Adipose tissue (tissue), 3 donors: ENCODE measurements around the gene MID2. TPM values are rescaled to one million over a fixed set of nuclear protein-coding genes. Genes with fewer than 3 reads are reported as not detected.
"Not testable (repeated sequence)": the region's sequence is repeated elsewhere in the genome, so short reads cannot be mapped to it uniquely, and the experiment has no call there.

ENCODE experiments used
- H3K27ac ChIP-seq: one replicate; pipeline ENCODE4 v1.5.1; 2013; ENCODE audit warnings: low read depth, low read length
- WGBS, 3 donors: extraction: QIAGEN DNeasy Blood & Tissue Kit; methylation state at CpG; one replicate each; pipeline ENCODE4 v1.1.7; 2013; 5-methylcytosine and 5-hydroxymethylcytosine counted together
- polyA plus RNA-seq, 3 donors: library from polyadenylated mRNA; stranded (reverse); fragments of 200-250 nt; gene quantifications; one replicate each; pipeline ENCODE4 v1.2.3, GENCODE V29; 2013
- donor health status: healthy with polysubstance abuse.
- donor health status: Bipolar disorder and iron deficiency.
- donor health status: healthy.

MID2 gene, protein sequence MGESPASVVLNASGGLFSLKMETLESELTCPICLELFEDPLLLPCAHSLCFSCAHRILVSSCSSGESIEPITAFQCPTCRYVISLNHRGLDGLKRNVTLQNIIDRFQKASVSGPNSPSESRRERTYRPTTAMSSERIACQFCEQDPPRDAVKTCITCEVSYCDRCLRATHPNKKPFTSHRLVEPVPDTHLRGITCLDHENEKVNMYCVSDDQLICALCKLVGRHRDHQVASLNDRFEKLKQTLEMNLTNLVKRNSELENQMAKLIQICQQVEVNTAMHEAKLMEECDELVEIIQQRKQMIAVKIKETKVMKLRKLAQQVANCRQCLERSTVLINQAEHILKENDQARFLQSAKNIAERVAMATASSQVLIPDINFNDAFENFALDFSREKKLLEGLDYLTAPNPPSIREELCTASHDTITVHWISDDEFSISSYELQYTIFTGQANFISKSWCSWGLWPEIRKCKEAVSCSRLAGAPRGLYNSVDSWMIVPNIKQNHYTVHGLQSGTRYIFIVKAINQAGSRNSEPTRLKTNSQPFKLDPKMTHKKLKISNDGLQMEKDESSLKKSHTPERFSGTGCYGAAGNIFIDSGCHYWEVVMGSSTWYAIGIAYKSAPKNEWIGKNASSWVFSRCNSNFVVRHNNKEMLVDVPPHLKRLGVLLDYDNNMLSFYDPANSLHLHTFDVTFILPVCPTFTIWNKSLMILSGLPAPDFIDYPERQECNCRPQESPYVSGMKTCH
- polyA plus RNA-seq: 10 to 100 TPM in 1 of 3 donors, 1 to 10 TPM in 2; 3.9 to 11.3 (median 6.5) TPM

DNA sequence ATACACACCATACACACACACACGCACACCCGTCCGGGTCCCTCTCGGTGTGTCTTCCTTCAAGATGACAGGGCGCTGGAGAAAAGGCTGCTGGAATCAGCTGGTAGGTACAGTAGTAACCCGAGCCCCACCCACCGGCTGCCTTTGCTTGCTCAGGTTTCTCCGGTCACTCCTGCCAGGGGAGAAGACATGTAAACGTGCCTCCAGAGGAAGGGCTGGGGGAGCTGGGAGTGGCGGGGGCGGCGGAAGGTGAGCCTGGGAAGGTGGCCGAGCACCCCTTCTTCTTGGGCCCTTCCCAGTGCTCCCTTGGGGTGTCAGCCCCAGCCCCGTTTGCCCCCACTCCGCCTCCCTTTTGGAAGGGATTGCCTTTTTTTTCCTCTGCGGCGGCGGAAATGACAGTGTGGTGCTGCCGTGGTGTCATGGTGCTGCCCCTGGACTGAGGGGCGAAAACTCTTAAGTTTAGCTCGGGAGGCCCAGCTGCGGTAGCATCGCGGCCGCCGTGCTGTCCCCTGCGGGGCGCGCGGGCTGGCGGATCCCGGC lies at the start of gene MID2:
MID2 (plus strand) TSS at position 169 of the 540 bp plus-strand sequence. CDS start 561 bp downstream, outside the sequence.
- peak within 1 kb of the TSS; percentile 15 for H3K27ac ChIP-seq
- 1 to 34% (median 3%) methylated on average over 14 to 32 of the region's 32 CpGs for WGBS, 3 donors

DNA sequence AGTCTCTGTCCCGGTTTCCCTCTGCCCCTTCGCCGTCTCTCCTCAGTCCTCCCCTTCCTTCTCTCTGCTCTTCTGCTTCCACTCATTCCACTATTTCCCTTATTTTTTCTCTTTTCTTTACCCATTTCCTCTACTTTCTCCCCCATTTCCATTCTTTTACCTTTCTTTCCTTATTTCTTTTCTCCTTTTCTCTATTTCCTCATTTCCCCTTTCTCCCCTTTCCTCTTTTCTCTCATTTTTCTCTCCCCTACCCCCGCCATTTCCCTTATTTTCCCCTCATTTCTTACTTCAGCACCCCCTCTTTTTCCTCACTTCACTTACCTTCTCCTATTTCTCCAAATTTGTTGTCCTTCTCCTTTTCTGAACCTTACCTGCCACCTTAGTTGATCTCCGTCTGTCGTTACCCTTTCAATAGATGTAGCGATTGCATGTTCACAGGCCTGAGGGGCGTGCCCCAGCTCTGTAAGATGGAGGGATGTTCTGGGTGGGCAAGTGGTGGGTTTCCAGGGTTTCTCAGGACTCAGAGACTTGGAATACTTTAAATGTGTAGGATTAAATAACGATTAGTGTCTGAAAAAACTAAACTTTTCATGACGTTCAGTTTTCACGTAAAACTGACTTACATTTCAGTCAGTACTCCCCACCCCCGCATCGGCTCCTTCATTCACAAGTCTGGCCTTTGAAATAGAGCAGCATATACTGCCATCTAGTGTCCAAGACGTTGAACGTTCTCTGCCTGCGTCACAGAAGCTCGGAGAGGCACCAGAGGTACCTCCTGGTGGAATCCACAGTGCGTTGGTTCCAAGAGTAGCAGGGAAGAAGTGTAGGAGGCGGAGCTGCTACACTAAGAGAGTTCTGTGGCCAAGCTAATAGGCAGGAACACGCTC lies 48.8 kb upstream of the MID2 start:
- no peak overlapping the region for H3K27ac ChIP-seq
- WGBS, 3 donors: 3 to 17% (median 8%) methylated on average over 20 of the region's 20 CpGs

DNA sequence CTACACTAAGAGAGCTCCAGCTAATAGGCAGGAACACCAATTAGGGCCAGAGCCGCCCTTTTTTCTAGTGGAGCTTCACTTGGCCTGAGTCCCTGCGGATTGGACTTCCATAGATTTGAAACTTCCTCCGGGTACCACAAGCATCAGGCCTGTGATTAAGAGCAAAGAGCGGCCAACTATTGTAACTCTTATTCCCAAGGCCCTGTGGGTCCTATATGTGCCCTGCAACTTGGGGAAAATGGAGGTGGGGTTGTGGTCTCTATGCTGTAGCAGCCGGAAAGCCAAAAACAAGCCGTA lies 48.2 kb upstream of the MID2 start, which contains the start of gene NCBP2L:
NCBP2L (plus strand) TSS at position 198 of the 297 bp plus-strand sequence. CDS start 16,488 bp downstream, outside the sequence.
- WGBS, 3 donors: 50 to 74% (median 60%) methylated on average over 6 of the region's 6 CpGs
- H3K27ac ChIP-seq: no peak within 1 kb of the TSS

DNA sequence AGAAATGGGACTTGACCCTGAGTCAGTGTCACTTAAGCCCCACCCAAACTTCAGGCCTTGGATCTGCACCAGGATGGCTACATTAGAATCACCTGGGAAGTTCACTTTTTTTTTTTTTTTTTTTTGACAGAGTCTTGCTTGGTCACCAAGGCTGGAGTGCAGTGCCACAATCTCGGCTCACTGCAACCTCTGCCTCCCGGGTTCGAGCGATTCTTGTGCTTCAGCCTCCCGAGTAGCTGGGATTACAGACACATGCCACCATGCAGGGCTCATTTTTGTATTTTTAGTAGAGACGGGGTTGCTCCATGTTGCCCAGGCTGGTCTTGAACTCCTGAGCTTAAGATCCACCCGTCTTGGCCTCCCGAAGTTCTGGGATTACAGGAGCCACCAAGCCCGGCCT lies 45.1 kb upstream of the MID2 start:
- WGBS, 3 donors: 94 to 96% (median 96%) methylated on average over 9 of the region's 9 CpGs

DNA sequence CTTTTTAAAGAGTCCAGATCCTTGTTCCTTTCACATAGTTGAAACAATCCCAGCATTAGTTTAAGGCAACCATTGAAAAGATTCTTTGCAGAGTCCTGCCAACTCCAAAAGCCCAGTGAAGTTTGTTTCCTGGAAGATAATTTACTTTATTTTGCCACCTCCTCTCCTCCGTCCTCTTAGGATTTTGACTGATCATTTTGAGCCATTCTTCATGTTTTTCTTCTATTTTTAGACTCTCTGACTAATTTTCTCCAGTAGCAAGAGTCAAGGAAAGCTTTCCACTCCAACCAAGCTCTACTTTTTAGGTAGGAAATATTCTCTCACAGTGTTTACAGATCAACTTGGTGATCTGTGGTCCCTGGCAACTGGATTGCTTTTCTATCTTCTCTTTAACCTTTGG lies 37.8 kb upstream of the MID2 start:
- WGBS, 3 donors: 21 to 54% (median 46%) methylated on average over 1 of the region's 1 CpG
- H3K27ac ChIP-seq: no peak overlapping the region

More for the DNA sequence above, 45.1 kb upstream of the MID2 start:
- no peak overlapping the region for H3K27ac ChIP-seq

DNA sequence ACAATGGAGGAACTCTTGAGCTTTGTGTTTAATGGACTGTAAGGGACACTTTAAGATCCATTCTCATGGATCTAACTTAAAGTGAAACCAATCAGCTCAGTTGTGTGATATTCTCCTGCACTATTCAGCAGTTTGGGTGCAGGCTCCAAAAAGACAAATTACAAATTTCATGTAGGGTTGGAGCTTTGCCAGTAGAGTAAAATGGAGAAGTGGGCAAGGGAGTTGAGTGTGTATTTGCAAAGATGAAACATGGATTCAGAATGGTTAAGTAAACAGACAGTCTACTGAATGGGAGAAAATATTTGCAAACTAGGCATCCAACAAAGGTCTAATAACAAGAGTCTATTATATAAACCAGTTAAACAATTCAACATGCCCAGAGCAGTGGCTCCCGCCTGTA lies 21.2 kb upstream of the MID2 start:
- 68 to 100% (median 88%) methylated on average over 1 of the region's 1 CpG for WGBS, 3 donors
- no peak overlapping the region for H3K27ac ChIP-seq

DNA sequence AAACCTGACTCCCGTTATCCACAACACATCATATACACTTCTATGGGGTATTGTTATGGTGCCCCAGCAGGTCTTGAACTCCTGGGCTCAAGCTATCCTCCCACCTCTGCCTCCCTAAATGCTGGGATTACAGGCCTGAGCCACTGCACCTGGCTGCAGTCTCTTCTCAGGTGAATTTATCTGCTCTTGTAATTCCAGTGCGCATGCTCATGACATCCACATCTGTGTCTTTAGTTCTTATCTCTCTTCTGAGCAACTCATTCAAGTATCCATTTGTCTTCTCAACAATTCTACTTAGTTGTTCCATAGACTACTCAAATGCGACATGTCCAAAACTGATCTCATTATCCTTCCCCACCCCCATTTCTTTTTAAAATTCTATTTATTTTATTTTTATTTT lies 20.5 kb upstream of the MID2 start:
- no peak overlapping the region for H3K27ac ChIP-seq

DNA sequence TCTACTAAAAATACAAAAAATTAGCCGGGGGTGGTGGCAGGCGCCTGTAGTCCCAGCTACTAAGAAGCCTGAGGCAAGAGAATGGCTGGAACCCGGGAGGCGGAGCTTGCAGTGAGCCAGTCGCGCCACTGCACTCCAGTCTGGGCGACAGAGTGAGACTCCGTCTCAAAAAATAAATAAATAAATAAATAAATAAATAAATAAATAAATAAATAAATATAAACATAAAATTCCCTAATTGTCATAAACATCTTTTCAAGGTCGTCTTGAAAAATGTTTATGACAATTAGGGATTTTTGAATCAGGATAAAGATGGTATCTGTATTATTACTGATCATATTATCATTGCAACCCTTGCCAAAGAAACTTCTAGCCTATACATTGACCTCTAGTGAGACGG lies 15.6 kb upstream of the MID2 start:
- WGBS, 3 donors: 80 to 94% (median 88%) methylated on average over 10 of the region's 10 CpGs
- H3K27ac ChIP-seq: not testable (repeated sequence)

More for the DNA sequence above, 20.5 kb upstream of the MID2 start:
- 77 to 93% (median 86%) methylated on average over 3 of the region's 3 CpGs for WGBS, 3 donors

DNA sequence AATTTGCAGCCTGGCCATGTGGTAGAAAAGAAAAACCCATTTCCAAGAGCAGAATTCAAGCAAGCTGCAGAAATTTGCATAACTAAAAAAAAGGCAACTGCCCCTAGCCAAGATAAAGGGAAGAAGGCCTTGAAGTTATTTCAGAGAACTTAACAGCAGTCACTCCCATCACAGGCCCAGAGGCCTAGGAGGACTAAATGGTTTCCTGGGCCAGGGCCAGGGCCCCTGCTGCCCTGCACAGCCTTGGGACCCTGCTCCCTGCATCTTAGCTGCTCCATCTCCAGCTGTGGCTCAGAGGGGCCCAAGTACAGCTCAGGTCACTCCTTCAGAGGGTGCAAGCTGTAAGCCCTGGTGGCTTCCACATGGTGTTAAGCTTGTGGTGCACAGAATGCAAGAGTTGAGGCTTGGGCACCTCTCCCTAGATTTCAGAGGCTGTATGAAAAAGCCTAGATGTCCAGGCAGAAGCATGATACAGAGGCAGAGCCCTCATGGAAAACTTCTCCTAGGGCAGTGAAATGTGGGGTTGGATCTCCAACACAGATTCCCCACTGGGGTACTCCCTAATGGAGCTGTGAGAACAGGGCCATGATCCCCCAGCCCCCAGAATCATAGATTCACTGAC lies 6.7 kb upstream of the MID2 start:
- no peak overlapping the region for H3K27ac ChIP-seq

DNA sequence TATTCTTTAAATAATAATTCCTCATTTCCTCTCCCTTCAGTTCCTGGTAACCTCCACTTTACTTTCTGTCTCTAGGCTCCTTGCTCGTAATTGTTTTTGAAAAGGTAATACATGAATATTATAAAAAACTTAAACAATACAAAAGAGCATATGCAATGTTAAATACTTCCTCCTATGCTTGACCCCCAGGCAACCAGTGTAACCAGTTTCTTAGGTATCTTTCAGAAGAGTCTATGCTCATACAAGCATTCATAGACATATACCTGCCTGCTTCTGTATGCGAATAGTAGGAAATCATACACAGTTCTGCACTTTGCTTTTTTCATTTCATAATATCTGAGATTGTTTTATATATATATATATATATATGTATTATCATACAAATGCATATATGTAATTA lies 2.6 kb upstream of the MID2 start:
- WGBS, 3 donors: 73 to 96% (median 83%) methylated on average over 2 of the region's 2 CpGs

DNA sequence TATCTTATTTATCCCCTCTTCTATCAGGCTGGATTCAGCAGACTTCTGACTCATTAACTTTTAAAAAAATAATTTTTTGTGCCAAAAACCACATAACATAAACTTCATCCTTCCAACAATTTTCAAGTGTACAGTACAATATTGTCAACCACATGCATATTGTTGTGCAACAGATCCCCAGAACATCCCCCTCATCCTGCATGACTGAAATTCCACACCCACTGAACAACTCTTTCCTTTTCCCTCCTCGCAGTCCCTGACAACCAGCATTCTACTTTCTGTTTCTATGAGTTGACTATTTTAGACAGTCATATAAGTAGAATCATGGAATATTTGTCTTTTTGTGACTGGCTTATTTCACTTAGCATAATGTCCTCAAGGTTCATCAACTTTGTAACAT lies 2.2 kb upstream of the MID2 start:
- no peak overlapping the region for H3K27ac ChIP-seq
- 5 to 57% (median 22%) methylated on average over 1 of the region's 1 CpG for WGBS, 3 donors

More for the DNA sequence above, 2.6 kb upstream of the MID2 start:
- H3K27ac ChIP-seq: no peak overlapping the region

DNA sequence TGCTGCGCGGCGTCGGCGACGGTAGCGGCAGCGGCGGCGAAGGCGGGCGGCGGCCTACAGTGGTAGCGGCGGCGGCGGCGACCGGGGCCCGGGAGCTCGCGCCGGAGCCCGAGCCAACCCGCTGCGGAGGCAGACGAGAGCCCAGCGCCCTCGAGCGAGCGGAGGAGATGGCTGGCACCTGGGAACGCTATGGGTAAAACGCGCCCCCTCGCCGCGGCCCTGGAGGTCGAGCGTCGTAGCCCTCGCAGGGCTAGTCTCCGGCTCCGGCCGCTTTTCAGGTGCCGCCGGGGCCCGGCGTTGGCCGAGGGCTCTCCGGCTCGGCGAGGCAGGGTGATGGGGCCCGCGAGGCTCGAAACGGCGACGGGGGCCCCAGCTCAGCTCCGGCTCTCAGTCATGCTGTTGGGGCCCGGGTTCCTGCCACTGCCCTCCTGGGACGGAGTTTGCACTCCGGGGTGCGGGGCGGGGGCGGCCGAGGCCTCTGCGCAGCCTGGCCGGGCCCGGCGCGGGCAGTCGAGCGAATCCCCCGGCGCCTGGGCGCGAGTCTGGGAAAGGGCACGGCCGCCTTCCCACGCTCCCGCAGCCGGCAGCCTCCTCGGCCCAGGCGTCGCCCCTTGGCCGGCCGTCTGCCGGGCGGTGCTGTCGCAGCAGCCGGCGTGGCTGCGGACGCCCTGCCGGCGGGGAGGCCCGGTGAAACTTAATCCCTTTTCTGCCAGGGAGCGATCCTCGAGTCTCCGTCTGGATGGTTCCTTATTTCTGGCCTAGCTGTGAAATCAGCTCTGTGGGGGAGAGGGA lies 768 bp downstream of the MID2 start:
- peak overlapping the region; percentile 15 for H3K27ac ChIP-seq
- 0 to 36% (median 1%) methylated on average over 39 to 99 of the region's 100 CpGs for WGBS, 3 donors

DNA sequence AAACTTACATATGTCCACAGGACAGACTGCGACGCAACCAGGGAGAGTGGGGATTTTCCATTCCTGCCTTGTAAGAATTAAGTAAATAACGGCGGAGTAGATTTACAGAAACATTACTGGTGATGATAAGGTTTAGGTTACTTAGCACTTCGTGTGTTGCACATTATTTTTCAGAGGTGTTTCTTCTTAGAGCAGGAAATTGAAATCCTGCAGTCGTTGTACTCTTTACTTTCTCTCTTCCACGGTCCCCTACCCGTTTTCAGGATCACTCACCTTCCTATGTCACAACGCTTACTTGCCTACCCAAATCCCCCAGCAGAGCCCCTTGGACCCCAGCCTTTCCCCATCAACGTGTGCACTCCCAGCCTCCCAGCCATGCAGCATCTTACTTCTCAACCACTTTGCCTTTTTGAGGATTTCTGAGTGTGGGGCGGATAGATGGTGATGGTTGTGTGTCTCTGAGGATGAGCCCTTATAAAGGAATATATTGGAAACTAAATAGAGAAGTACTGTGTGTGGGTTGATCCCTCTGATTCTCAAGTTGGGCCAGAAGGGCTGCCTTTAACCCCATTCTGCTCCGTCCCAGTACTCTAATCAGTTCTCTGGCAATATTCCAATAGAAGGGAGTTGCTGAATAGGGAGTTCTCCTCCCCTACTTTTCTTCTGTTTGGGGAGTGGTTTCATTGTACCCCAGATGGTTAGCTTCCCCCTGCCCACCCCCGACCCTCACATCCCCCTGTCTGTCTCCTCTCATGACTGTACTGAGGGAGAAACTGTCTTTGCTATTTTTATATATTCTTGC lies 1.6 kb downstream of the MID2 start:
- peak overlapping the region; percentile 33 for H3K27ac ChIP-seq
- WGBS, 3 donors: 12 to 35% (median 16%) methylated on average over 13 of the region's 13 CpGs

DNA sequence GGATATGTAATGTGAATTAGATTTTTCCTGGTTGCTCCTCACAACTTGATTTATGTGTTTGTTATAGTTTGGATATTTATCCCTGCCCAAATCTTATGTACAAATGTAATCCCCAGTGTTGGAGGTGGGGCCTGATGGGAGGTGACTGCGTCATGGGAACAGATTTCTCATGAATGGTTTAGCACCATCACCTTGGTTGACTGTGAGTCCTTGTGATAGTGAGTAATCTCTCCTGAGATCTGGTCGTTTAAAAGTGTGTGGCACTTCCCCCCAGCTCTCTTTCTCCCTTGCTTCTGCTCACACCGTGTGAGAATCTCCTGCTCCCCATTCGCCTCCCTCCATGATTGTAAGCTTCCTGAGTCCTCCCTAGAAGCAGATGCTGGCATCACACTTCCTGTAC lies 2.2 kb downstream of the MID2 start:
- H3K27ac ChIP-seq: no peak overlapping the region
- WGBS, 3 donors: 49 to 69% (median 66%) methylated on average over 3 to 4 of the region's 4 CpGs

DNA sequence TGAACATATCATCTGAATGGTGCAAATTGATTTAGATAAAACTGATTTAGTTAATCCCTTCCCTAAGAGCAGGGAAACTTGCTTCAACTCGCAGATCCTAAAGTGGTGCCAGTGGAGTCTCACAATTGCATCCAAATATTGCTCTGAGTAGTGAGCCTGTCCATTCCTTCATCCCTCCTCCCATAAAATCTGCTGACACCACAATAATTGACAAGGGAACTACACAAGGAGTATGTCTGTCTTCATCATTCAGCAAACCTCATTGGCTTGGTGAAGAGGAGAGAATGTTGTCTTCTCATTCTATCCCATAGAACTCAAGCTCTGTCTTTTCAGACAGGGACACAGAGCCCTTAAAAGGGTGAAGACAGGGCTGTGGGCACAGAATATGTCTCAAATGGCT lies 4.2 kb downstream of the MID2 start:
- 57 to 92% (median 68%) methylated on average over 1 of the region's 1 CpG for WGBS, 3 donors
- no peak overlapping the region for H3K27ac ChIP-seq

DNA sequence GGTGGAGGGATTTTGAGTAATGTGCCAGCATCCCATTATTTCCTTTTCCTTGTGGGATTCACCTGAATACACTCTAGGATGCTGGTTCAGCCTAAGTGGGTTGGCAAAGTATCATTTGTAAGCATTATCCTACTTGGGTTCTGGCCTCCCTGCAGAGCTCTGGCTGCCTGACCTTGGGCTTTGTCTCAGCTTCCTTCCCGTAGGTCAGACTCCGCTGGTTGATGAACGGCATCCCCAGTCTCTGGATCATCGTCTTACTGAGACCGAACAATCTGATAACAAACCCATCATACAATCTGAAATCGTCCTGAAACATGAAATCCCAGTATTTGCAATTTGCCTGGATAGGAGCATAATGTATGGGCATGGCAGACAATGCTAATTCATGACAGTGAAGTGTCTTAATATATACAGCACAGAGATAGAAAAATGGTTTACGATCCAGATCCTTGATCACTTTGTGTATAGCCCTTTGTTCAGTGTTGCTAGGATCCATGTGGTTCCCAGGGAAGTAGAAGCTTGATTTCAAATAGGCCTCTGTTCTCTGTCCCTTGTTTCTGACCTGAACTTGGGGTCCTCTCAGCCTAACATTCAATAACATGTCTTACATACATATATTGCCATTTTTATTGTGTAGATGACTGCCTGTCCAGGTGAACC lies 5.5 kb downstream of the MID2 start:
- H3K27ac ChIP-seq: no peak overlapping the region
- WGBS, 3 donors: 72 to 81% (median 75%) methylated on average over 7 of the region's 7 CpGs
